Adipocyte (in vitro differentiated cells): ENCODE data around the gene ALKBH5.
"Not testable (repeated sequence)": the region's sequence is repeated elsewhere in the genome, so short reads cannot be mapped to it uniquely, and the experiment has no call there.

ENCODE experiments used
- DNase-seq: peaks from one replicate; pipeline ENCODE4 v3.0.0-alpha.2; 2015; ENCODE audit warnings: low read depth
- H3K27me3 ChIP-seq: replicated peaks from 2 replicates; pipeline ENCODE4 v1.7.0; 2013; ENCODE audit warnings: mild to moderate bottlenecking, low read length, moderate library complexity; ENCODE audit not compliant: control insufficient read depth, insufficient read depth
- H3K36me3 ChIP-seq: 2 replicates; pipeline ENCODE4 v1.7.0; 2013; ENCODE audit warnings: low read length, mild to moderate bottlenecking, moderate library complexity; ENCODE audit not compliant: control insufficient read depth, insufficient read depth, severe bottlenecking
- H3K4me1 ChIP-seq: 2 replicates; pipeline ENCODE4 v1.7.0; 2013; ENCODE audit warnings: mild to moderate bottlenecking, low read length, moderate library complexity; ENCODE audit not compliant: control insufficient read depth, insufficient read depth
- H3K4me3 ChIP-seq: 2 replicates; pipeline ENCODE4 v1.7.0; 2013; ENCODE audit warnings: mild to moderate bottlenecking, low read length, moderate library complexity
- H3K9ac ChIP-seq: 2 replicates; pipeline ENCODE4 v1.7.0; 2013; ENCODE audit warnings: mild to moderate bottlenecking, low read length, moderate library complexity
- H3K9me3 ChIP-seq: 2 replicates; pipeline ENCODE4 v1.7.0; 2013; ENCODE audit warnings: mild to moderate bottlenecking, low read length, moderate library complexity; ENCODE audit not compliant: control insufficient read depth

ALKBH5 gene

GRCh38 chr17:18203308-18203707, 19.7 kb downstream of the ALKBH5 start:
- Histone ChIP-seq H3K36me3 (peaks cover 75% of the 10 kb centered on the region), H3K27me3 (no peaks in the 10 kb centered on the region), H3K9ac (no peak overlapping the region), H3K4me1 (peaks cover 8% of the 10 kb centered on the region), H3K9me3 (no peaks in the 10 kb centered on the region), H3K4me3 (no peak overlapping the region)
- no peak for DNase-seq

DNA sequence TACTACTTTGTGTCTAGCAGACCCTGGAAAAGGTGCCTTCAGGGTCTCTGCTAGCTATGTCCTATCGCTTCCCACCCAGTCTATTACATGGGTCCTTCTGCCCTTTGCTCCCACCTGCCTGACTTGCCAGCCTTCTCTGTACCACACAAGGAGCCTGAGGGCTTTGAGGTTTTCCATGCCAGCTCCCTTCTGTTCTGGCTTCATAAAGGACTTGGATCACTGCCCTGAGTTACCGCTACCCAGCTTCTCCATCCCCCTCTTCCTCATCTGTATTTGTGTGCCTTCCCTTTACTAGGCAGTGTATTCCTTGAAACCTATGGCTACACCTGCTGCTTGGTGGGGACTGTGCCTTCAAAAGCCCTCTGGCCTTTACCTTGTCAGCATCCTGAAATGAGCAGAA, 22.2 kb downstream of the ALKBH5 start:
- H3K9me3 ChIP-seq: no peaks in the 10 kb centered on the region
- H3K9ac ChIP-seq: no peak overlapping the region
- H3K36me3 ChIP-seq: peaks cover 83% of the 10 kb centered on the region
- no peak for DNase-seq
- H3K4me3 ChIP-seq: no peak overlapping the region
- no peaks in the 10 kb centered on the region for H3K27me3 ChIP-seq
- no peaks in the 10 kb centered on the region for H3K4me1 ChIP-seq

DNA sequence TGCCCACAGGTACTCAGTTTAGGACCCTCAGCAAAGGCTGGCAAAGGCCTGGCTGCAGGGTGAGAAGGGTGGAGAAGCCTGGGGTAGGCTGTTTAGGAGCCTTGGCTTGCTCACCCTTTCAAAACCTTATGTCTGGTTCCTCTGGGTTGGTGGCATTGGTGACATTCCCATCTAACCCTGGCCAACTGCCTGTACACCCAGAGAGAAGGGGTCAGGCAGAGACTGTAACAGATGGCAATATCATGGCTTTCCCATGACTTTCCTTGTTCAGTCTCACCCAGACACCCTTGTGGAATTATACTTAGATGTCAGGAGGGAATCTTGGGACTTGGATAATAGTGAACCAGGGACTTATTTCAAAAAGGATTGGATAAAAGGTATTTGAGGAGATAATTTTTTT, 23.3 kb downstream of the ALKBH5 start:
- Histone ChIP-seq H3K9ac (no peak overlapping the region), H3K9me3 (no peaks in the 10 kb centered on the region), H3K27me3 (no peaks in the 10 kb centered on the region), H3K4me1 (no peaks in the 10 kb centered on the region), H3K36me3 (peaks cover 81% of the 10 kb centered on the region), H3K4me3 (no peak overlapping the region)
- DNase-seq: no peak

DNA sequence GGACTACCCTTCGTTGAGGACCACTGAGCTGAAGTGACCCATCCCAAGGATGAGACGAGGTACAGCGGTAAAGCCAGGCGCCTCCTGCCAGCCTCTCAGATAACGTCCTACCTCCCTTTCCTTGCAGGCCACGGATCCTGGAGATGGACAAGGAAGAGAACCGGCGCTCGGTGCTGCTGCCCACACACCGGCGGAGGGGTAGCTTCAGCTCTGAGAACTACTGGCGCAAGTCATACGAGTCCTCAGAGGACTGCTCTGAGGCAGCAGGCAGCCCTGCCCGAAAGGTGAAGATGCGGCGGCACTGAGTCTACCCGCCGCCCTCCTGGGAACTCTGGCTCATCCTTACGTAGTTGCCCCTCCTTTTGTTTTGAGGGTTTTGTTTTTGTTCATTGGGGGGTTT, 24.5 kb downstream of the ALKBH5 start:
- H3K9me3 ChIP-seq: no peaks in the 10 kb centered on the region
- H3K9ac ChIP-seq: no peak overlapping the region
- H3K27me3 ChIP-seq: no peaks in the 10 kb centered on the region
- DNase-seq: no peak
- H3K36me3 ChIP-seq: peaks cover 79% of the 10 kb centered on the region
- H3K4me3 ChIP-seq: no peak overlapping the region
- no peaks in the 10 kb centered on the region for H3K4me1 ChIP-seq

- Histone ChIP-seq H3K9me3 (no peaks in the 10 kb centered on the region), H3K27me3 (no peaks in the 10 kb centered on the region), H3K9ac (no peak overlapping the region), H3K4me3 (no peak overlapping the region), H3K4me1 (peaks cover 6% of the 10 kb centered on the region), H3K36me3 (peaks cover 23% of the 10 kb centered on the region)
- DNase-seq: no peak
These were observed 30.1 kb downstream of the ALKBH5 start for GRCh38 chr17:18213666-18214270.

GRCh38 chr17:18216906-18217305, 33.3 kb downstream of the ALKBH5 start:
- not testable (repeated sequence) for H3K4me3 ChIP-seq, H3K36me3 ChIP-seq, H3K9ac ChIP-seq, H3K9me3 ChIP-seq, DNase-seq, H3K27me3 ChIP-seq
- peaks cover 29% of the 10 kb centered on the region for H3K4me1 ChIP-seq

GRCh38 chr17:18217412-18218015, 33.9 kb downstream of the ALKBH5 start:
- DNase-seq: peak; percentile 83
- Histone ChIP-seq H3K27me3 (no peaks in the 10 kb centered on the region), H3K9ac (no peak overlapping the region), H3K36me3 (no peaks in the 10 kb centered on the region), H3K4me1 (peaks cover 29% of the 10 kb centered on the region), H3K4me3 (no peak overlapping the region), H3K9me3 (no peaks in the 10 kb centered on the region)

DNA sequence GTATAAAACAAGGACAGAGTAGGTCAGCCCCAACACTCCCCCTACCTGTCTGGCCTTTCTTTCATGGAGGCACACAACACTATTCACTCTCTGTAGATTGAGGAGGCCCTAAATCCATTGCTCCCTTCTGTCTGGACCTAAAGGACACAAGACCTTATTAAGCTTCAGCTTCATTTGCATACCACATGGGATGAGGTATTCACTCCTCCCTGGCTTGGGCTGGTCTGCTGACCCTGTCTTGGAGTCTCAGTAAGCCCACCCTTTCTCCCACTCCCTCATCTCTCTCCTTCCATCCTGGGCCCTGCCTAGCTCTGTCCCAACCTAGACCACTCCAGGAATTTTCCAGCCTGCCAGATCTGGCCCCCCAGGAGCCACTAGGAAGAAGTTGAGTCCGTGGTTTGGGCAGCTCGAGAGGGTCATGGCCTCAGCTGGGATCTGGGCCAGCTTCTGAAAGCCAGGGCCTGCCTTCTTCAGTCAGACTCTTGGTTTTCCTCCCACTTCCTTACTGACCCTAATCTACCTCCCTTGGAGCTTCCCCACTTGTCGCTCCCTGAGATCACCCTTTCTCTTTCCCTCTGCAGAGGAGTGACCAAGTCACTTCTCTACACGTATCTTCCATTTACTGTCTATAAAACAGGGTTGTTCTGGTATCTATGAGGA, 35.3 kb downstream of the ALKBH5 start:
- peak; percentile 71 for DNase-seq
- peaks cover 29% of the 10 kb centered on the region for H3K4me1 ChIP-seq

GRCh38 chr17:18224053-18224386, 40.4 kb downstream of the ALKBH5 start:
- H3K4me3 ChIP-seq: no peak overlapping the region
- H3K9ac ChIP-seq: peak overlapping the region; percentile 59
- no peaks in the 10 kb centered on the region for H3K27me3 ChIP-seq
- H3K4me1 ChIP-seq: peaks cover 39% of the 10 kb centered on the region
- no peaks in the 10 kb centered on the region for H3K36me3 ChIP-seq
- no peak for DNase-seq
- H3K9me3 ChIP-seq: no peaks in the 10 kb centered on the region

More for the DNA sequence above, 35.3 kb downstream of the ALKBH5 start:
- Histone ChIP-seq H3K36me3 (no peaks in the 10 kb centered on the region), H3K9me3 (no peaks in the 10 kb centered on the region), H3K27me3 (no peaks in the 10 kb centered on the region), H3K9ac (peak overlapping the region; percentile 47), H3K4me3 (no peak overlapping the region)

GRCh38 chr17:18224387-18225120, 40.9 kb downstream of the ALKBH5 start:
- Histone ChIP-seq H3K36me3 (no peaks in the 10 kb centered on the region), H3K4me1 (peaks cover 35% of the 10 kb centered on the region), H3K9ac (peak overlapping the region; percentile 59), H3K4me3 (peak overlapping the region; percentile 68), H3K27me3 (no peaks in the 10 kb centered on the region), H3K9me3 (no peaks in the 10 kb centered on the region)
- DNase-seq: peak; percentile 32

DNA sequence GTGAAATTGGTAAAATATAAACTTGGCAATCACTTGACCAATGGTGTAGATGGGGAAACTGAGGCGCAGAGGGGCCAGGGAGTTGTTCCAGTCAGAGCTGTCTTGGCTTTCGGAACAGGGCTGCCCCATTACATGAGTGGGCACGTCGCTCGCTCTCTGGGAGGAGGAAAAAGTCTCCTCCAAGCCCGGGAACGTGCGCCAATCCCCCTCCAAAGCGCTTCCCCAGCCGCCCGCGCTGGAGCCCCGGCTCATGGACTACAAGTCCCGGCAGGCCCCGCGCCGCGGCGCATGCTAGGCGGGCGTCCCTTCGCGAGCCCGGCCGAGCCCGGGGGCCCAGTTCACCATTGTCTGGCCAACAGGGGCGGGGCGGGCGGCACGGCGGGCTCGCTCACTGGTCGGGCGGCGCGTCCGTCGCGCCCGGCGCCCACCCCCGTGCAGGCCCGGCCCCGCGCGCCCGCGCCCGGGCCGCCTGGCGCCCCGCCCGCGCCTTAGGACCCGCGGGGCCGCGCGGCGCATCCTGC, 41.6 kb downstream of the ALKBH5 start, which contains the start of gene LLGL1:
LLGL1 (plus strand) TSS at position 515 of the 521 bp plus-strand sequence. CDS start 48 bp downstream, outside the sequence.
- Histone ChIP-seq H3K4me1 (peaks cover 35% of the 10 kb centered on the region), H3K9me3 (no peaks in the 10 kb centered on the region), H3K27me3 (no peaks in the 10 kb centered on the region), H3K9ac (peak within 1 kb of the TSS; percentile 97), H3K36me3 (no peaks in the 10 kb centered on the region), H3K4me3 (peak within 1 kb of the TSS; percentile 98)
- DNase-seq: peak; percentile 99
